ENCODE data around the gene PACRG. TPM values are rescaled to one million over a fixed set of nuclear protein-coding genes. Genes with fewer than 3 reads are reported as not detected.

The PACRG gene
- polyA plus RNA-seq, 1 of the 3 experiments (the other 2 are of a cell fraction): 0.56 TPM

DNA sequence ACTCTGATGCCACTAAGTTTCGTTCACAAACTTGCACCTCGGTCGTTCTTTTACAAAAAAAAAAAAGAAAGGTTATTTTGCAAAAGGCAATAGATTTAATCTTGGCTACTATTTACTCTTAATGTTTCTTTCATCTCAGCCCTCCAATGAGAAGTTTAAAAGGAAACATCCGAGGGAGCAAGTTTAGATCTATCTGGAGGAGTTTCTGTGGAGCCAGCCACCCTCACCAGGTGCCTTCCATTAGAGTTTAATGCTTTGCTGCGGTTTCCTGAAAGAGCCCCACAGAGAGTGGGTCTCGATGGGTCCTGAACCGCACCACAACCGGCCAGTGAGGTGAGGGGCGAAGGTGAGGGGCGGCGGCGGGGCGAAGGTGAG, 840 bp upstream of the PACRG start:
- 29% methylated on average over 8 of the region's 13 CpGs for WGBS (ENCODE audit: low lambda C conversion rate)
- DNase-seq: no peak

More for the DNA sequence above, 840 bp upstream of the PACRG start:
- ChIA-PET CTCF (interaction anchor here (0.6 to 1.2 kb wide), 2 partner anchors 13 to 1813 kb away, joined by 4 read pairs; no protein-coding TSS in a partner anchor), POLR2A (interaction anchor here (1.5 kb wide), 1 partner anchor 896 kb away, joined by 3 read pairs; no protein-coding TSS in a partner anchor)
- Histone ChIP-seq H3K4me3 (ENCODE audit: low read depth in 2 of 2, low read length in 1 of 2) (peak overlapping the region; percentile 71 to 81), H3F3A (replicated peaks; ENCODE audit: insufficient read depth) (no peaks in the 10 kb centered on the region), H3K4me2 (peak overlapping the region; percentile 88), H3K79me2 (ENCODE audit: insufficient read depth) (no peaks in the 10 kb centered on the region), H3K27me3 (ENCODE audit: insufficient read depth) (no peaks in the 10 kb centered on the region), H4K20me1 (ENCODE audit: insufficient read depth) (no peaks in the 10 kb centered on the region), H3K36me3 (replicated peaks in 1 of 2; ENCODE audit: control insufficient read depth in 1 of 2, insufficient read depth in 2 of 2, low read length in 1 of 2) (no peaks in the 10 kb centered on the region), H3K9me2 (no peaks in the 10 kb centered on the region), H3K4me1 (ENCODE audit: control insufficient read depth in 1 of 2, insufficient read depth in 2 of 2, low read depth in 1 of 2, low read length in 1 of 2) (peaks cover 4 to 6% of the 10 kb centered on the region in 2 experiments; a peak in 3 of 4 replicates), H3K9ac (peak overlapping the region; percentile 80), H2AFZ (ENCODE audit: low read depth) (peak overlapping the region; percentile 93), H3K9me3 (no peaks in the 10 kb centered on the region; the same call in 1 of the 2 replicates), H3K27ac (ENCODE audit: low read depth in 2 of 2, low read length in 1 of 2) (peak overlapping the region in 1 of 2 experiments; percentile 83; a peak in 2 of 4 replicates)
- TF ChIP-seq IRF3 (IDR thresholded peaks at IDR 0.05; ENCODE audit: low read depth, low read length) (no peak), FOXM1 (IDR thresholded peaks at IDR 0.05; ENCODE audit: low read depth) (no peak), GABPA (IDR thresholded peaks at IDR 0.05; ENCODE audit: low read depth) (no peak), RAD21 (IDR thresholded peaks at IDR 0.05; ENCODE audit: low read length) (no peak), RFX5 (IDR thresholded peaks at IDR 0.05; ENCODE audit: low read length) (no peak)
- TF ChIP-seq, protein P1, sequence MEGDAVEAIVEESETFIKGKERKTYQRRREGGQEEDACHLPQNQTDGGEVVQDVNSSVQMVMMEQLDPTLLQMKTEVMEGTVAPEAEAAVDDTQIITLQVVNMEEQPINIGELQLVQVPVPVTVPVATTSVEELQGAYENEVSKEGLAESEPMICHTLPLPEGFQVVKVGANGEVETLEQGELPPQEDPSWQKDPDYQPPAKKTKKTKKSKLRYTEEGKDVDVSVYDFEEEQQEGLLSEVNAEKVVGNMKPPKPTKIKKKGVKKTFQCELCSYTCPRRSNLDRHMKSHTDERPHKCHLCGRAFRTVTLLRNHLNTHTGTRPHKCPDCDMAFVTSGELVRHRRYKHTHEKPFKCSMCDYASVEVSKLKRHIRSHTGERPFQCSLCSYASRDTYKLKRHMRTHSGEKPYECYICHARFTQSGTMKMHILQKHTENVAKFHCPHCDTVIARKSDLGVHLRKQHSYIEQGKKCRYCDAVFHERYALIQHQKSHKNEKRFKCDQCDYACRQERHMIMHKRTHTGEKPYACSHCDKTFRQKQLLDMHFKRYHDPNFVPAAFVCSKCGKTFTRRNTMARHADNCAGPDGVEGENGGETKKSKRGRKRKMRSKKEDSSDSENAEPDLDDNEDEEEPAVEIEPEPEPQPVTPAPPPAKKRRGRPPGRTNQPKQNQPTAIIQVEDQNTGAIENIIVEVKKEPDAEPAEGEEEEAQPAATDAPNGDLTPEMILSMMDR (IDR thresholded peaks at IDR 0.05): no peak
- TF ChIP-seq, protein P2, sequence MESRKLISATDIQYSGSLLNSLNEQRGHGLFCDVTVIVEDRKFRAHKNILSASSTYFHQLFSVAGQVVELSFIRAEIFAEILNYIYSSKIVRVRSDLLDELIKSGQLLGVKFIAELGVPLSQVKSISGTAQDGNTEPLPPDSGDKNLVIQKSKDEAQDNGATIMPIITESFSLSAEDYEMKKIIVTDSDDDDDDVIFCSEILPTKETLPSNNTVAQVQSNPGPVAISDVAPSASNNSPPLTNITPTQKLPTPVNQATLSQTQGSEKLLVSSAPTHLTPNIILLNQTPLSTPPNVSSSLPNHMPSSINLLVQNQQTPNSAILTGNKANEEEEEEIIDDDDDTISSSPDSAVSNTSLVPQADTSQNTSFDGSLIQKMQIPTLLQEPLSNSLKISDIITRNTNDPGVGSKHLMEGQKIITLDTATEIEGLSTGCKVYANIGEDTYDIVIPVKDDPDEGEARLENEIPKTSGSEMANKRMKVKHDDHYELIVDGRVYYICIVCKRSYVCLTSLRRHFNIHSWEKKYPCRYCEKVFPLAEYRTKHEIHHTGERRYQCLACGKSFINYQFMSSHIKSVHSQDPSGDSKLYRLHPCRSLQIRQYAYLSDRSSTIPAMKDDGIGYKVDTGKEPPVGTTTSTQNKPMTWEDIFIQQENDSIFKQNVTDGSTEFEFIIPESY (IDR thresholded peaks at IDR 0.05; ENCODE audit: borderline replicate concordance, low read depth): no peak
- TF ChIP-seq, protein P3, sequence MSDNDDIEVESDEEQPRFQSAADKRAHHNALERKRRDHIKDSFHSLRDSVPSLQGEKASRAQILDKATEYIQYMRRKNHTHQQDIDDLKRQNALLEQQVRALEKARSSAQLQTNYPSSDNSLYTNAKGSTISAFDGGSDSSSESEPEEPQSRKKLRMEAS (IDR thresholded peaks at IDR 0.05; ENCODE audit: low read depth): no peak
